ENCODE results near the gene AGFG2.
"Not testable (repeated sequence)": the region's sequence is repeated elsewhere in the genome, so short reads cannot be mapped to it uniquely, and the experiment has no call there.

The AGFG2 gene, protein sequence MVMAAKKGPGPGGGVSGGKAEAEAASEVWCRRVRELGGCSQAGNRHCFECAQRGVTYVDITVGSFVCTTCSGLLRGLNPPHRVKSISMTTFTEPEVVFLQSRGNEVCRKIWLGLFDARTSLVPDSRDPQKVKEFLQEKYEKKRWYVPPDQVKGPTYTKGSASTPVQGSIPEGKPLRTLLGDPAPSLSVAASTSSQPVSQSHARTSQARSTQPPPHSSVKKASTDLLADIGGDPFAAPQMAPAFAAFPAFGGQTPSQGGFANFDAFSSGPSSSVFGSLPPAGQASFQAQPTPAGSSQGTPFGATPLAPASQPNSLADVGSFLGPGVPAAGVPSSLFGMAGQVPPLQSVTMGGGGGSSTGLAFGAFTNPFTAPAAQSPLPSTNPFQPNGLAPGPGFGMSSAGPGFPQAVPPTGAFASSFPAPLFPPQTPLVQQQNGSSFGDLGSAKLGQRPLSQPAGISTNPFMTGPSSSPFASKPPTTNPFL

DNA sequence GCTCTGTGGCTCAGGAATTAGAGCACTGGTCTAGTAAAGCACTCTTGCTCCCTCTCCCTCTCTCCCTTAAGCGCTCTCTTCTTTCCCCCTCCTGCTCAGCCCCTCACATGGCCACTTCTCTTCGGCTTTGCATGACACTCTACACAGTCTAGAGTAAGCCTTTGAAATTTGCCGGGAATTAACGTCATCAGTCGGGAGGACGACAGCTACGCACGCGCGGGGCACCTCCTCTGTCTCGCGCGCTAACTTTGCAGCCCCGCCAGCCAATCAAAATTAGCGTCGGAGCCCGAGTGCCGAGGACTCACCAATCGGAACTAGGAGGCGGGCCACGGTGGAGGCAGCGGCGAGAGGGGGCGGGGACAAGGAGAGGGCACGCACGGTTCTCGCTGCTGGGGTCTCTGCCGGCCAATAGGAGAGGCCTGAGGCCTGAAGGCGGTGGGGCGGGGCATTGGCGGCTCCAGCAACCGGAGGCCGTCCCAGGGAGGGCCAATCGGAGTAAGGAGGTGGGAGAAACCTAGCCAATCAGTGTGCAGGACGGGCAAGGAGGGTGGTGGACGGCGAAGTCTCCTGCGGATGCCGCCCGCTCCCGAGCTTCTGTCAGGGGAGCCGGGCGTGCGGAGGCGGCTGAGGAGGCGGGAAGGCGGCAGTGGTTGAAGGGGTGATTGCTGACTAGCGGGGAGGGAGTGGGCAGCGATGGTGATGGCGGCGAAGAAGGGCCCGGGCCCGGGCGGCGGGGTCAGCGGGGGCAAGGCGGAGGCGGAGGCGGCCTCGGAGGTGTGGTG lies at the start of gene AGFG2:
Gene AGFG2 (plus strand): TSS at position 550 of the 782 bp plus-strand sequence. CDS start 144 bp downstream, at position 694.
- DNase-seq: peak; percentile 100
- intact Hi-C loops (cut with DNase I): loop anchor here (5.0 kb wide), 1 partner anchor 47 kb away; no protein-coding TSS in a partner anchor

DNA sequence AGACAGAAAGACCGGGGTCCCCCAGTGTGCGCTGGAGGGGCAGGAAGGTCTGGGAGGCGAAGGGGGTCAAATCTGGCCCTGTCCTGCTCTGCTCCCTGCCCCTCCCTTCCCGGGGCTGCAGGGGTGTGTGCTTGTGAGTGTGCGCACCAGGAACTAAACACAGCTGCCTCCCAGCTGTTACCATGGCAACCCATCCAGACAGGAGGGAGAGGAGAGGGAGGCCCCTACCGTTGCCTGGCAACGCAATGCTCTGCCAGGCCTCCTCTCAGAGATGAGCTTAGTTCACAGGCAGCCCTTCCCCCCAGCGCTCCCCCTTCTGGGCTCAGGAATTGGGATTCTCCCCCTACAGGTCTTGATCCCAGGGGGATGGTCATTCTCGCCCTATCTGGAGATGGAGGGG lies 49.2 kb upstream of the AGFG2 start:
- intact Hi-C loops (cut with DNase I): loop anchor here (5.0 kb wide), 2 partner anchors 47 to 67 kb away; partner anchors contain the start of gene AGFG2
- DNase-seq: peak; percentile 85 to 99 (median 95)

DNA sequence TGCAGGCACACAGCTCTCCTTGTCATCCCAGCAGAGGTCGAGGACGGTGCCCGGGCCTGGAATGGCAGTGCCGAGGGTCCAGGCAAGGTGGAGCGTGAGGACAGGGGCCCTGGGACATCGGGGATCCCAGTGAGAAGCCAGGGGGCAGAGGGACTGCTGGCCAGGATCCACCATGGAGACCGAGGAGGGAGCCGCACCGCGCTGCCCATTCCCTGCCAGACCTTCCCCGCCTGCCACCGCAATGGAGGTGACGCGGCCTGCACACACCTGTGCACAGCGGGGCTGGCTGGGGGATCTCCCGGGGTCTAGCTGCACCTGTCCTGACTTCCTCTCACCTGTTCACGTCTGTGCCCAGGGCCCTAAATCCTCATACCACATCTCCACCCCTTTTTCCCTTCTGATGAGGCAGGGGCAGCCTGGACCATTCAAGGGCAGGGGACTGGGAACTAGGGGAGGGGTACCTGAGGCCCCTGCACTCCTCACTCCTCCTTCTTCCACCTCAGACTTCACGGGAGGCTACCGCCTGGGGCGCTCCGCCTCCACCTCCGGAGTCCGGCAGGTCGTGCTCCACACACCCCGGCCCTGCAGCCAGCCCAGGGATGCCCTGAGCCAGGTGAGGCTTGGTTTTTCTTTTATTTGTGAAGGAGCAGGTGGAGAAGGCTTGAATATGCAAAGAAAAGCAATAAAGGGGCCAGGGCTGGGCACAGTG lies 48.4 kb upstream of the AGFG2 start:
- DNase-seq: no peak
- intact Hi-C loops (cut with DNase I): loop anchor here (5.0 kb wide), 1 partner anchor 47 kb away; the partner anchor contains the start of gene AGFG2

DNA sequence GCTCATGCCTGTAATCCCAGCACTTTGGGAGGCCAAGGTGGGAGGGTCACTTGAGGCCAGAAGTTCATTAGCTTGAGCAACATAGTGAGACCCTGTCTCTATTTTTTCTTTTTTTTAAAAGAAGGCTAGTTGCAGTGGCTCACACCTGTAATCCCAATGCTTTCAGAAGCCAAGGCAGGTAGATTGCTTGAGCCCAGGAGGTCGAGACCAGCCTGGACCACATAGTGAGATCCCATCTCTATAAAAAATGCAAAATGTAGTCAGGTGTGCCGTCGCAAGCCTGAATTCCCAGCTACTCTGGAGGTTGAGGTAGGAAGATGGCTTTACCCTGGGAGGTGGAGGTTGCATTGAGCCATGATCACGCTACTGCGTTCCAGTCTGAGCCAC lies 47.8 kb upstream of the AGFG2 start:
- DNase-seq: no peak
- intact Hi-C loops (cut with DNase I): loop anchor here (5.0 kb wide), 1 partner anchor 46 kb away; the partner anchor contains the start of gene AGFG2

DNA sequence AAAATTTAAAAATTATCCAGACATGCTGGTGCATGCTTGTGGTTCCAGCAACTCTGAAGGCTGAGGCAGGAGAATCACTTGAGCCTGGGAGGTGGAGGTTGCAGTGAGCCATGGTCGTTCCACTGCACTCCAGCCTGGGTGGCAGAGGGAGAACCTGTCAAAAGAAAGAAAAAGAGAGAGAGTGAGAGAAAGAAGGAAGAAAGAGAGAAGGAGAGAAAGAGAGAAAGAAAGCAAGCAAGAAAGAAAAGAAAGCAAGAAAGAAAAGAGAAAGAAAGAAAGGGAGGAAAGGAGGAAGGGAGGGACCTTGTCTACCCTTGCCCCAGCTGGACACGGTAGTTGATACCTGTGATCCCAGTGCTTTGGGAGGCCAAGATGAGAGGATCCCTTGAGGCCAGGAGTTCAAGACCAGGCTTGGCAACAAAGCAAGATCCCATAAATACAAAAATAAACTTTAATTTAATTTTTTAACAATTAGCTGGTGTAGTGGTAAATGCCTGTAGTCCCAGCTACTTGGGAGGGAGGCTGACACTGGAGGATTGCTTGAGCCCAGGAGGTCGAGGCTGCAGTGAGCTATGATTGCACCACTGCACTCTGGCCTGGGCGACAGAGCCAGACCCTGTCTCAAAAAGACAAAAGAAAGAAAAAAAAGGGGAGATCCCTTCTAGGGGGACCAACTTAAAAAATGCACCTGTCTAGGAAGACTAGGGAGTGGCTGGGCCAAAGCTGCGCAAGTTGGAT lies 46.1 kb upstream of the AGFG2 start:
- intact Hi-C loops (cut with DNase I): loop anchor here (5.0 kb wide), 1 partner anchor 44 kb away; the partner anchor contains the start of gene AGFG2

DNA sequence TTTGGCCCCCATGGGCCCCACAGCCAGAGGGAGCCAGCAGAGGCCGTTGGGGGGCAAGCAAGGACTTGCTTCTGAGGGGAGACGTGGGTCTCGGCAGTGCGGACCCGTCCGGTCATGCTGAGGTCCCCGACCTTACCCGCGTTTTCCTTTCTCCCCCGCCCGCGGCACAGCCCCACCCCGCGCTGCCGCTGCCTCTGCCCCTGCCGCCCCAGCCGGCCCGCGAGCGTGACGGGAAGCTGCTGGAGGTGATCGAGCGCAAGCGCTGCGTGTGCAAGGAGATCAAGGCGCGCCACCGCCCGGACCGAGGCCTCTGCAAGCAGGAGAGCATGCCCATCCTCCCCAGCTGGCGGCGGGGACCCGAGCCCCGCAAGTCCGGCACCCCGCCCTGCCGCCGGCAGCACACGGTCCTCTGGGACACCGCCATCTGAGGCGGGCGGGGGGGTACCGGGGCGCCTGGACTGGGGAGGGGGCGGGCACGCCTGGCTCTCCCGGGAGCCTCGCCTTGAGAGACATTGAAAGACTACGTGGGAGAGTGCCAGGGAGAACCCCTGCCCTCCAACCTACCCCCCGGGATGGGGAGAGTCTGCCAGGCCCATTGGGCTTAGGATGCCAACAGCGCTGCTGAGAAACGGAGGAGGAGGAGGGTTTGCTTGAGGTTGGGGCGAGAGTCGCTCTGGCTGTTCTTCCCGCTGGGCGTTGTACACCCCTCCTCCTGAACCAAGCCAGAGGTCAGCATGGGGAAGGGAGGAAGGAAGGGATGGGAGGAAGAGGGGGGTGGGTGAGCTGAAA lies 45.3 kb upstream of the AGFG2 start:
- intact Hi-C loops (cut with DNase I): loop anchor here (5.0 kb wide), 1 partner anchor 44 kb away; the partner anchor contains the start of gene AGFG2
- DNase-seq: peak in 7 of 10 donors; percentile 28 to 90 (median 49)

More for the DNA sequence above, 46.1 kb upstream of the AGFG2 start:
- no peak for DNase-seq

DNA sequence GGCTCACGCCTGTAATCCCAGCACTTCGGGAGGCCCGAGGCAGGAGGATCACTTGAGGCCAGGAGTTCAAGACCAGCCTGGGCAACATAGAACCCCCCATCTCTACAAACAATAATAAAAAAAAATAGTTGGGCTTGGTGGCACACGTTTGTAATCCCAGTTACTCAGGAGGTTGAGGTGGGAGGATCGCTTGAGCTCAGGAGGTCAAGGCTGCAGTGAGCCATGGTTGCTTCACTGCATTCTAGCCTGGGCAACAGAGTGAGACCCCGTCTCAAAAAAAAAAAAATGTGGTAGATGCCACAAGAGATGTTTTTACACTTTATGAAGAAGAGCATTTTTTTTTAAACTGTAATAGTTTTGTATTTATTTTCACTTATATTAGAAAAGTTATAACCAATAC lies 42.5 kb upstream of the AGFG2 start:
- intact Hi-C loops (cut with DNase I): no loop called here
- DNase-seq: peak in 1 of 10 donors; percentile 24

DNA sequence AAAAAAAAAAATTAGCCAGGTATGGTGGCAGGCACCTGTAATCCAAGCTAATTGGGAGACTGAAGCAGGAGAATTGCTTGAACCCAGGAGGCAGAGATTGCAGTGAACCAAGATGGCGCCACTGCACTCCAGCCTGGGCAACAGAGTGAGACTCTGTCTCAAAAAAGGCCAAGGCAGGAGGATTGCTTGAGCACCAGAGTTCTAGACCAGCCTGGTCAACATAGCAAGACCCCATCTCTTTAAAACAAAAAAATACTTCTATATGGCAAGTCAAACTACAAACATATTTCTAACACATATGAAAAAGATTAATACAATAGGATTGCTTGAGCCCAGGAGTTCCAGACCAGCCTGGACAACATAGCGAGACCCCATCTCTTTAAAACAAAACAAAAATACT lies 38.3 kb upstream of the AGFG2 start:
- intact Hi-C loops (cut with DNase I); DNase-seq: not testable (repeated sequence)

DNA sequence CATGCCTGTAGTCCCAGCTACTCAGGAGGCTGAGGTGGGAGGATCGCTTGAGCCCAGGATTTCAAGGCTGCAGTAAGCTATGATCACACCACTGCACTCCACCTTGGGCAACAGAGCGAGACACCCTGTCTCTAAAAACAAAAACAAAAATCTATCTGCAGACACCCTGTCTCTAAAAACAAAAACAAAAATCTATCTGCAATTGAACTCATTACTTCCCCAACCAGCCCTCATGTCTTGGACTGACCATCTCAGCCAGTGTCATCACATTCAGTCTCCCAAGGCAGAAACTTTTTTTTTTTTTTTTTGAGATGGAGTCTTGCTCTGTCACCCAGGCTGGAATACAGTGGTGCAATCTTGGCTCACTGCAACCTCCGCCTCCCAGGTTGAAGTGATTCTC lies 35.0 kb upstream of the AGFG2 start:
- intact Hi-C loops (cut with DNase I); DNase-seq: not testable (repeated sequence)

DNA sequence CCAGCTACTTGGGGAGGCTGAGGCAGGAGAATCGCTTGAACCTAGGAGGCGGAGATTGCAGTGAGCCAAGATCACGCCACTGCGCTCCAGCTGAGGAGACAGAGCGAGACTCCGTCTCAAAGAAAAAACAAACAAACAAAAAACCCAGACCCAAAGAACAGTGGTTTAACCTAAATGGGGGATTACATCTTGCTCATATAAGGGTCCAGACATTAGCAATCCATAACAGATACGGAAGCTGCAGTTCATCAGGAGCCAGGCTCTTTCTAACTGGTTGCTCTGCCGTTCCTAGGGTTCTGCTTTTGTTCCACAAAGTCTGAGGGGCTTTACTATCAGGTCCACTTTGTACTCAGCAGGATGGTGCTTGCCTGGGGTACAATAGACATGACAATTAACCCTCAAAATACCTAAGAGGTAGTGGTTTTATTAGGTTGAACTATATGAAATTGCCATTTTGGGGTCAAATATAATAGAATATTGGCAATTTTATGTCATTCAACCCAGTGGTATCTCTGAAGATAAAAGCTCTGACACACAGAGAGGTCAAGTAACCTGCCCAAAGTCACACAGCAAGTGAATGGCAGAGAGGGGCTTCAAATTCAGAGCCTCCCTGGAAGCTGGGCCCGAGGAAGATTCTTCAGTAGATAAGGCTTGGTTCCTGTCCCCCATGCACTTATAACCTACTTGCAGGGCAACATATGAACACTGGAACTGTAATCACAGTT lies 34.0 kb upstream of the AGFG2 start:
- intact Hi-C loops (cut with DNase I): no loop called here
- no peak for DNase-seq

DNA sequence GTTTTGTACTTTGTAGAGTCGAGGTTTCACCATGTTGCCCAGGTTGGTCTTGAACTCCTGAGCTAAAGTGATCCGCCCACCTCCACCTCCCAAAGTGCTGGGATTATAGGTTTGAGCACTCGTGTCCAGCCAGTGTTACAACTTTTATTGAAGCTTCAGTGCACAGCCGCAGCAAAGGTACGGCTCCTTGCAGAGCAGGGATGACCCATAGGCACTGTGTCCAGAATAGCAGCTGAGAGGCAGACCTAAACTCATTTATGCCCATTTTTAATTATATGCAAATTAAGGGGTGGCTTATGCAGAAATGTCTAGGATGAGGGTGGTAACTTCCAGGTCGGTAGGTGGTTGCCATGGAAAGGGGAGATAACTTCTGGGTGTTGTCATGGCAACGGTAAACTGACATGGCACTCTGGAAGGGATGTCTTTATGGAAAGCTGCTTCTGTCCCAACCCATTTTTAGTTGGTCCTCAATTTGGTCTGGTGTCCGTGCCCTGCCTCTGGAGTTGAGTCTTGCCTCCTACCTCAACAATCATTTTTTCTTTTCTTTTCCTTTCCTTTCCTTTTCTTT lies 32.6 kb upstream of the AGFG2 start:
- peak in 1 of 10 donors; percentile 40 for DNase-seq
- intact Hi-C loops (cut with DNase I): no loop called here

DNA sequence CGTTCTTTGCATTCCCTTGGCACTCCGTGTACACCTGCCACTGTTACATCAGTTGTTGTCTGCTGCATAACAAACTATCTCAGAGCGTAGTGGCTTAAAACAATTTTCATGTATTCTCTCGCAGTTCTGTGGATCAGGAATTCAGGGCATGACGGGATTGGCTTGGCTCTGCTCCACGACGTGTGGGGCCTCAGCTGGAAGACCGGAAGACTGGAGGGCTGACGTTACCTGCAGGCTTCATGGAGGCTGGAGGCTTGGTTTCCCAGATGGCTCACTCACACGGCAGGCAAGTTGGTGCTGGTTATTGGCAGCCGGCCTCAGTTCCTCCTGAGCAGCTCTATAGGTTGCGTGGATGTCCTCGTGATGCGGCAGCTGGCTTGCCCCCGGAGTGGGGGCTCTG lies 29.8 kb upstream of the AGFG2 start:
- intact Hi-C loops (cut with DNase I): no loop called here

DNA sequence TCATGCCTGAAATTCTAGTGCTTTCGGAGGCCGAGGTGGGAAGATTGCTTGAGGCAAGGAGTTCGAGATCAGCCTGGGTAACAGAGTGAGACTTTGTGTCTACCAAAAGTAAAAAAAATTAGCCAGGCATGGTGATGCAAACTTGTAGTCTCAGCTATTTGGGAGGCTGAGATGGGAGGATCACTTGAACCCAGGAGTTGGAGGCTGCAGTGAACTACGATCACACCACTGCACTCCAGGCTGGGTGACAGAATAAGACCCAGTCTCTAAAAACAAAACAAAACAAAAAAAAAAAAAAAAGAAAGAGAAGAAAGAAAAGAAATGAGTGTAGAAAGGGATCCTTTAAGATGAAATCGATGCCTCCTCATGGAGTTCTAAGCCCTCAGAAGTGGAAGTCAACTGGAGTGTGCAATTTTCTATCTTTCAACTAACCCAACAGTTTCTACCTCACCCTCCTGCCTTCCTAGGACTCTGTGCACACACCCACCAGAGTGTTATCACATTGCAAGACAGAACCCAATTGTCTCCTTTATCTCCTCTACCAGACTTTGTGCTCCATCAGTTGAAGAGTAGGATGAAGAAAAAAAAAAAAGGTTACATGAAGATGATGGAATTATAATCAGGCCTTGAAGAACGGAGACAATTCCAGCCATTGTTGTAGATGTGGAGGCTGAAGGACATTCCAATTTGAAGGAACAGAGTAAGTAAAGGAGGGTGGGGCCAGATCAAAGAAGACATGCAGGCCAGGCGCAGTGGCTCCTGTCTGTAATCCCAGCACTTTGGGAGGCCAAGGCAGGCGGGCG lies 28.4 kb upstream of the AGFG2 start:
- intact Hi-C loops (cut with DNase I): no loop called here
- peak in 1 of 10 donors; percentile 40 for DNase-seq

More for the DNA sequence above, 29.8 kb upstream of the AGFG2 start:
- DNase-seq: peak in 7 of 10 donors; percentile 40 to 94 (median 75)

DNA sequence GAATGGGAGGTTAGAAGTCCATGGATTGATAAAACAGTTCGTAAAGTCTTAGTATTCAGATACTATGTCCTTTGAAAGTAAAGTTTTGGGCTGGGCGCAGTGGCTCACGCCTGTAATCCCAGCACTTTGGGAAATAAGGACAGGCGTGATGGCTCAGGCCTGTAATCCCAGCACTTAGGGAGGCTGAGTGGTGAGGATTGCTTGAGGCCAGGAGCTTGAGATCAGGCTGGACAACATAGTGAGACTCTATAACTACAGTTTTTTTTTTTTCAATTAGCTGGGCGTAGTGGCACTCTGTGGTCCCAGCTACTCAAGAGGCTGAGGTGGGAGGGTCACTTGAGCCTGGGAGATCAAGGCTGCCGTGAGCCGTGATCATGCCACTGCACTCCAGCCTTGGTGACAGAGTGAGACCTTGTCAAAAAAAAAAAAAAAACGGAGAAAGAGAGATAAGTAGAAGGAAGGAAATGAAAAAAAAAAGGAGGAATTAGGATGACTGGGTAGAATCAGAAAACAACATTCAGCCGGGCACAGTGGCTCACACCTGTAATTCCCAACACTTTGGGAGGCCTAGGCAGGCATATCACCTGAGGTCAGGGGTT lies 25.7 kb upstream of the AGFG2 start:
- intact Hi-C loops (cut with DNase I): no loop called here
- DNase-seq: no peak

DNA sequence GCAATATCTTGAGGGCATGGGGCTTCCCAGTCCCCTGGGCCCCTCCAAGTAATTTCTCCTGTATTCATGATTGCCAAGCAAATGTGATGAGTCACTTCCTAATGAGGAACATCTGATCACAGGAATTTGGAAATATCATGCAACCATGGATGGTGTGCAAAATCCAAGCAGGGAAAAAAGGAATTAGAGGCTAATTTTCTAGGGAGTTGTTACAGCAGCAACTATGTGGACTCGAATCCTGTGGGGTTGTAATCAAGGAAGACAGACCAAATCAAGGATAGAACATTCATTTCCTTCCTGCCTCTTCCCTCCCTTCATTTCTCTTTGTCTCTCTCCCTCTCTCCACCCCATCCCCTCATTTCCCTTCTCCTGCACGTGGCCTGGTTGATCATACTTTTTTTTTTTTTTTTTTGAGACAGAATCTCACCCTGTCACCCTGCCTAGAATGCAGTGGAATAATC lies 23.9 kb upstream of the AGFG2 start:
- intact Hi-C loops (cut with DNase I): no loop called here
- DNase-seq: no peak

DNA sequence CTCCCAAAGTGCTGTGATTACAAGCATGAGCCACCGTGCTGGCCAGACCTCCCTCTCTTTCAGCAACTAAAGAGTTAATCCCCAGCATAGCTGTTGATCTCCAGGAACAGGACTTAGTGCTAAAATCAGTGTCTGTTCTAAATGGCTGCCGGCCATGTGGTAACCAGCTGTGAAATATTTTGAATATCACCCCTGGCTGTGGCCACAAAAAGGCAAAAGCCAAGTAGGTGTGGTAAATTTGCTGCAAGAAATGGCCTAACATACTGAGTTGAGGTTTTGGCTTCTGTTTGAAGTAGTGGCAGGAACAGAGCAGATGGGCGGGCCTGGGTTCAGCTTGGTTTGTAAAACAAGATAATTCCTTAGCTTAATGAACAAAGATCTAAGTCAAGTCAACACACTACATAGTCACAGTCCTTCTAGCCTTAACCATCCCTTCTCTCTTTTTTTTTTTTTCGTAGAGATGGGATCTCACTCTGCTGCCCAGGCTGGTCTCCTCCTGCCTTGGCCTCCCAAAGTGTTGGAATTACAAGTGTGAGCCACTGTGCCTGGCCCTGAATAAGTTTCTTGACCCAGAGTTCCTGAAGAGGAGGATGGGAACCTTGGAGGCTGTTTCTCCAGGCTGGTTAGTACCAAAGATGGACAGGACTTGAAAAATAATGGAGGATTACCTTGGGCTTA lies 22.7 kb upstream of the AGFG2 start:
- DNase-seq: peak in 1 of 10 donors; percentile 31
- intact Hi-C loops (cut with DNase I): no loop called here
